NCI-H1417 (cell line): Measurements from ENCODE around the gene EPS8L2.

Source experiments
- DNase-seq, 3 experiments: peaks; one replicate each; lab custom pipeline; 2025; lab: John Stamatoyannopoulos, UW

The EPS8L2 gene

GRCh38 chr11:704781-705645, 1.0 kb upstream of the EPS8L2 start:
- no peak for DNase-seq

- DNase-seq: no peak
Measured at GRCh38 chr11:706439-706956, 467 bp downstream of the EPS8L2 start.

- no peak for DNase-seq
Measured at GRCh38 chr11:706957-707816, 1.2 kb downstream of the EPS8L2 start.

GRCh38 chr11:707817-708420, 1.9 kb downstream of the EPS8L2 start:
- DNase-seq: no peak

GRCh38 chr11:708511-708910, 2.5 kb downstream of the EPS8L2 start:
- no peak for DNase-seq

GRCh38 chr11:709109-709997, 3.3 kb downstream of the EPS8L2 start:
- DNase-seq: no peak

- DNase-seq: no peak
Measured at GRCh38 chr11:714436-714835, 8.4 kb downstream of the EPS8L2 start.

- DNase-seq: no peak
Measured at GRCh38 chr11:719214-720016, 13.4 kb downstream of the EPS8L2 start.

- DNase-seq: no peak
Measured at GRCh38 chr11:720017-720641, 14.1 kb downstream of the EPS8L2 start.

GRCh38 chr11:720642-721246, 14.7 kb downstream of the EPS8L2 start:
- peak in 1 of 3 experiments; percentile 33 for DNase-seq

- DNase-seq: peak in 1 of 3 experiments; percentile 19
Measured at GRCh38 chr11:721247-721740, 15.3 kb downstream of the EPS8L2 start.

- peak; percentile 29 to 47 (median 34) for DNase-seq
Measured at GRCh38 chr11:721741-722345, 15.8 kb downstream of the EPS8L2 start.

GRCh38 chr11:722346-722811, 16.3 kb downstream of the EPS8L2 start:
- no peak for DNase-seq

- peak in 2 of 3 experiments; percentile 62 to 74 for DNase-seq
Measured at GRCh38 chr11:723120-723883, 17.3 kb downstream of the EPS8L2 start.

- no peak for DNase-seq
Measured at GRCh38 chr11:724049-724777, 18.2 kb downstream of the EPS8L2 start.

GRCh38 chr11:724778-725386, 18.9 kb downstream of the EPS8L2 start:
- no peak for DNase-seq
